AG04449 (cell line): ENCODE results near the gene TMEM184B.
A peak's percentile ranks its signal among the peaks of the same experiment; 100 is the strongest.

Experiments used
- CTCF ChIA-PET: fragments of 350-600 bp; formaldehyde crosslinking; extraction: SDS; loops from one replicate; lab custom pipeline; 2021; ENCODE audit warnings: antibody characterized with exemption; lab: Yijun Ruan, JAX
- POLR2A ChIA-PET: fragments of 400-600, 350-600 bp; formaldehyde crosslinking; extraction: SDS; loops from one replicate; lab custom pipeline; 2020; ENCODE audit warnings: antibody characterized with exemption, inconsistent platforms; lab: Yijun Ruan, JAX
- DNase-seq: peaks from one replicate; pipeline ENCODE4 v3.0.0-alpha.2; 2010; ENCODE audit warnings: low read depth, low spot score
- H3K4me3 ChIP-seq: 2 replicates; pipeline ENCODE4 v1.5.1; 2011; ENCODE audit warnings: low read depth, mild to moderate bottlenecking, control low read depth, low read length
- TF ChIP-seq, protein P1 (sequence below): IDR thresholded peaks from one replicate; pipeline ENCODE4 v1.5.1; 2011; ENCODE audit warnings: mild to moderate bottlenecking, moderate library complexity, low read length, control low read depth, inconsistent platforms; ENCODE audit not compliant: insufficient read depth; ENCODE audit errors: missing control alignments

The TMEM184B gene

DNA sequence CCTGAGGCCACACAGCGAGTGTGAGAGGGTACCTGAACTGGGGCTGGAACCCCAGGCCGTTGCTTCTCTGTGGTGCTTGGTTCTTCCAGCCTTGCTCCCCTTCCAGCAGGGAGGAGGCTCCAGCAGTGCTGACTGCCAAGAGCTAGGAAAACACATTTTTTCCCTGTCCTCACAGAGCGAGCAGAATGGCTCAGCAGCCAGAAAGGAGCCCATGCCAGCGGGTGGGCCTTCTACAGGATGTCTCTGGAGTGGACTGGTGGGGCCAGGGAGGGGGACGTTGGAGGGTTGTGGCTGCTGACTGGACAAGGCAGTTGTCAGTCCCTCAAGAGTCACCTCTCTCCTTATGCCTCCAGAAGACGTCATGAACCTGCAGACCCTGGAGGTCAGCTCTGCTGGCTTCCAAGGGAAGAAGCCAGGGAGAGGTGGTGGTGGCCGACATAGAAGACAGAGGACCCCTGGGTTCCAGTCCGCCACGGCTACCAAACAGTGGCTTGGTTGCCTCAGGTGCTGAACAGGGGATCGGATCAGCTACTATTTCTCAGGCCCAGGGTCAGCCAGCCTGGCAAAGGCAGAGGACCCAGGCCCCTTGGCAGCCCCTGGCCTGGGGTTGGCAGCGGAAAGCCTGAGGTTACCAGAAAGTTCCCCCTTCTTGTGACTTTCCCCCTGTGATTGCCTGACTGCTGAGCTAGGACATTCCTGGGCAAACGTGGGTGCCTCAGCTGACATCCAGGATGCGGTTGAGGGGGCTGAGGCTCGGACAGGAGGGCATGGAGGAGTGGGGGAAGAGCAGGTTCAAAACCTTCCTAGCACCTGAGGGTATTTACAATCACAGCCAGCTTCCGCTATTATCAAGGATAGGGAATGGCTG is 67.3 kb downstream of the TMEM184B start:
- POLR2A ChIA-PET: interaction anchor here (1.0 to 1.3 kb wide), 3 partner anchors 10 to 24 kb away, joined by 3 to 4 read pairs (median 3); partner anchors contain the start of gene PLA2G6
- H3K4me3 ChIP-seq: no peak overlapping the region; the same call in 1 of the 2 replicates
- peak; percentile 44 for DNase-seq
- TF ChIP-seq, protein P1, sequence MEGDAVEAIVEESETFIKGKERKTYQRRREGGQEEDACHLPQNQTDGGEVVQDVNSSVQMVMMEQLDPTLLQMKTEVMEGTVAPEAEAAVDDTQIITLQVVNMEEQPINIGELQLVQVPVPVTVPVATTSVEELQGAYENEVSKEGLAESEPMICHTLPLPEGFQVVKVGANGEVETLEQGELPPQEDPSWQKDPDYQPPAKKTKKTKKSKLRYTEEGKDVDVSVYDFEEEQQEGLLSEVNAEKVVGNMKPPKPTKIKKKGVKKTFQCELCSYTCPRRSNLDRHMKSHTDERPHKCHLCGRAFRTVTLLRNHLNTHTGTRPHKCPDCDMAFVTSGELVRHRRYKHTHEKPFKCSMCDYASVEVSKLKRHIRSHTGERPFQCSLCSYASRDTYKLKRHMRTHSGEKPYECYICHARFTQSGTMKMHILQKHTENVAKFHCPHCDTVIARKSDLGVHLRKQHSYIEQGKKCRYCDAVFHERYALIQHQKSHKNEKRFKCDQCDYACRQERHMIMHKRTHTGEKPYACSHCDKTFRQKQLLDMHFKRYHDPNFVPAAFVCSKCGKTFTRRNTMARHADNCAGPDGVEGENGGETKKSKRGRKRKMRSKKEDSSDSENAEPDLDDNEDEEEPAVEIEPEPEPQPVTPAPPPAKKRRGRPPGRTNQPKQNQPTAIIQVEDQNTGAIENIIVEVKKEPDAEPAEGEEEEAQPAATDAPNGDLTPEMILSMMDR: no peak
- CTCF ChIA-PET: interaction anchor here (1.3 to 5.0 kb wide), 2 partner anchors 91 to 108 kb away, joined by 3 to 33 read pairs; no protein-coding TSS in a partner anchor

DNA sequence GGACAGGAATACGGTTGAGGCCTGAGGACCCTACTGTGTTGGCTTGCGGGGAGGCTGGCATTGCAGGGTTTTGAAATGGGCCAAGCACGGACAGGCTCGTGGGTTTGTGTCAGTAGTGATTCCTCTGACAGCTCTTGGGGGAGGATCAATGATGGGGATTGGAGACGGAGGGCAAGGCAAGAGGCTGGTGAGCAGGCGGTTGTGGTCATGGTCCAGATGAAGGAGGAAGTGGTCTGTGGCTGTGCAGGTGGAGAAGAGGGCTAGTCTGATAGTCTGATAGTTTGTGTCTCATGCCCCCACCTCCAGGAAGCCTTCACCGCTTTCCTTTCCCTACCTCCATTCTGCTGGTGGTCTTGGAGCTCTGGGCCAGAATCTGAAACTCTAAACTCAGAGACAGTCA is 68.0 kb downstream of the TMEM184B start:
- no peak overlapping the region; the same call in 1 of the 2 replicates for H3K4me3 ChIP-seq
- TF ChIP-seq, protein P1: no peak
- CTCF ChIA-PET: interaction anchor here (0.9 to 5.0 kb wide), 5 partner anchors 26 to 153 kb away, joined by 3 to 33 read pairs (median 4); no protein-coding TSS in a partner anchor
- POLR2A ChIA-PET: interaction anchor here (1.2 to 1.3 kb wide), 2 partner anchors 12 to 66 kb away, joined by 3 to 5 read pairs; no protein-coding TSS in a partner anchor
- DNase-seq: no peak

DNA sequence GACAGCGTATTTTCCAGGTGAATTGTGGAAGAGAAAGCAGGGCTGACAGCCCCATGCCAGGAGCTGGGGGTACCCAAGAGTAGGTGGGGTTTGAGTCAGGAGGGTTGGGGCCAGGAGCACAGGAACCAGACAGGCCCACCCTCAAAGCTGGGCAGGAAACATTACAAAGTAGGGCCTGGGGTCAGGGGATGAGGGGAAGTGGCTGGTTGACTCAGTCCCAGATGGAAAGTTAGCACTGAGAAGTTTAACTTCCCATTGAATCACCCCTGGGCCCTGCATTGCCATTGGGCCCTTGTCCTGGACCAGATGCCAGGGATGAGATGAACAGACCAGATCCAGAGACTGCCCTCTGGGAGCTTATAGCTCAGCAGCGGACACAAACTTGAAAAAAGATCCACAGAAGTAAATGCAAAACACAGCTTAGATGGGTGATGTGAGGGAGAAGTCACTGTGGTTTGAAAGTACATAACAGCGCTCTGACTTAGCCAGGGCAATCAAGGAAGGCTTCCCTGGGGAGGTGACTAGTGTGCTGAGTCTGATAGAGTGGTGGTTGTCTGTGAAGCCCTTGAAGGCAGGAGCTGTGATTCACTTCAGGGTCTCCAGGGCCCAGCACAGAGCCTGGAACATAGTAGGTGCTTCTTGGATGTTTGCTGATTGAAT is 68.8 kb downstream of the TMEM184B start:
- CTCF ChIA-PET: interaction anchor here (0.9 to 5.0 kb wide), 5 partner anchors 22 to 152 kb away, joined by 3 to 33 read pairs (median 4); partner anchors contain the start of gene PLA2G6
- DNase-seq: no peak
- POLR2A ChIA-PET: interaction anchor here (0.7 to 1.5 kb wide), 4 partner anchors 9 to 66 kb away, joined by 3 to 10 read pairs (median 5); no protein-coding TSS in a partner anchor
- TF ChIP-seq, protein P1: no peak
- H3K4me3 ChIP-seq: peak overlapping the region; percentile 83

DNA sequence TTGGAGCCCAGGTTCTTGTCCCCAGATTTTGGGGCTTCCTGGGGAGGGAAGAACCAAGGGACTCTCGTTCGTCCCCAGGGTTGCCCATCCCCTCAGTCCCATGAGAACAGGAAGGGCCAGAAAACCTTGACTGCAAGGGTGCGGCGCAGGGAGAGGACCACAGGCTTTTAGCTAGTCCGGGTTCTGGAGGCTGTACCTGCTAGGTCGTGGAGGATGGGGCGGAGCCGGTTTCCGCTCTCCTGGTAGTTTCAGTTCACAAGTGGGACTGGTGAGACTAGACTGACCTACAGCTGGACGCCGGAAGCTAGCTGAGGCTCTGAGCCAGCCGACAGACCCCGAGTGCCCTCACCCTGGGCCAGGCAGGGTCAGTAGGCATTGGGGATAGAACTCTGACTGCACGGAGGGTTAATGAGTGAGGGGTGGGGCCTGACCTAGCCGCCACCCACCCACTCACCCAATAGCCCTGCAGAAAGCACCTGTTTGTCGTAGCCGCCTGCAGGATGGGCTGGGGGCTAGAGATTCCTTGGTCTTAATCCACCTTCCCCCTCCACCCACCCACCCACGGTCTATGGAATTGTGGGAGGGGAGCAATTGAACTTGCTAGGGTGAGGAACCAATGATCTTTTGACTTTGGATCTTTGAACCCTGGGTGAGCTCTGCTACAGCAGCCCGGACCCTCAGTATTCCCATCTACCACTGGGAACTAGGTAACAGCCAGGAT is 69.6 kb downstream of the TMEM184B start:
- CTCF ChIA-PET: interaction anchor here (0.9 to 5.0 kb wide), 6 partner anchors 14 to 151 kb away, joined by 3 to 33 read pairs (median 4); partner anchors contain the start of gene PLA2G6
- TF ChIP-seq, protein P1: no peak
- H3K4me3 ChIP-seq: peak overlapping the region; percentile 83
- POLR2A ChIA-PET: interaction anchor here (0.7 to 1.5 kb wide), 4 partner anchors 10 to 70 kb away, joined by 3 to 10 read pairs (median 4); partner anchors contain the start of gene TMEM184B
- no peak for DNase-seq

DNA sequence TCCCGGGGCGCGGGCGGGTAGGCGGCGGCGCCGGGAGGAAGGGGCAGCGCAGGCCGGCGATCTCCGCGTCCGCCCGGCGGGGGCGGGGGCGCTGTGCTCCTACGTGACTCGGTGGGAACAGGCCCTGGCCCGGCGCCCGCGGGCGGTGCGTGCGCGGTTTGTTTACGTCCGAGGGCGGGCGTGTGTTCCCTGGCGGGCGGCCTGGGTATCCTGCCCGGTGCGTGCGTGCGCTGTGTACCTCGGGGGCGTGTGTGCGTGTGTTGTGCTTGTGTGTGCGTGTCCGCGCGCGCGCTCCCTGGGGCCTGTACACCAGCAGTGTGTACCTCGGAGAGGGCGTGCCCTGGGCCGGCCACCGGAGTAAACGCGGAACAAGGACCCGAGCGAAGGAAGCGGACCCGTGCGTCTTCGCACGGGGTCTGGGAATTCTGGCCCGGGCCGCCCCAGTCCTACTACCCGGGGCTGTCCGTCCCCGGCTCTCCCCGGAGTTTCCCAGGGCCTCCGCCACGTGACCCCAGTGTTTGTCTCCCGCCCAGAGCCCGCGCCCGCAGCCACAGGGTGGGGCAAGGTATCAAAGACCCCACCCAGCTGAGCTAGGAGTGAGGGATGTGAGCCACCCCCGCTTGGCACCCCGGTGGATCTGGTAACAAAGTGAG is 70.2 kb downstream of the TMEM184B start:
- ChIA-PET CTCF (interaction anchor here (0.9 to 2.1 kb wide), 4 partner anchors 15 to 88 kb away, joined by 3 to 8 read pairs (median 4); partner anchors contain the start of gene PLA2G6), POLR2A (interaction anchor here (1.0 to 1.5 kb wide), 7 partner anchors 16 to 111 kb away, joined by 3 to 13 read pairs (median 5); partner anchors contain the start of genes PLA2G6 and TMEM184B)
- no peak for DNase-seq
- peak overlapping the region; percentile 83 for H3K4me3 ChIP-seq
- TF ChIP-seq, protein P1: peak; percentile 4
